Activated T-cell treated with anti-CD3 and anti-CD28 coated beads for 1 hour (primary cell): ENCODE data around the gene SART3.
"Not testable (repeated sequence)": the region's sequence is repeated elsewhere in the genome, so short reads cannot be mapped to it uniquely, and the experiment has no call there.

Source experiments
- DNase-seq: peaks from one replicate; pipeline ENCODE4 v3.0.0-alpha.2; 2020; ENCODE audit warnings: low read depth

Gene SART3

DNA sequence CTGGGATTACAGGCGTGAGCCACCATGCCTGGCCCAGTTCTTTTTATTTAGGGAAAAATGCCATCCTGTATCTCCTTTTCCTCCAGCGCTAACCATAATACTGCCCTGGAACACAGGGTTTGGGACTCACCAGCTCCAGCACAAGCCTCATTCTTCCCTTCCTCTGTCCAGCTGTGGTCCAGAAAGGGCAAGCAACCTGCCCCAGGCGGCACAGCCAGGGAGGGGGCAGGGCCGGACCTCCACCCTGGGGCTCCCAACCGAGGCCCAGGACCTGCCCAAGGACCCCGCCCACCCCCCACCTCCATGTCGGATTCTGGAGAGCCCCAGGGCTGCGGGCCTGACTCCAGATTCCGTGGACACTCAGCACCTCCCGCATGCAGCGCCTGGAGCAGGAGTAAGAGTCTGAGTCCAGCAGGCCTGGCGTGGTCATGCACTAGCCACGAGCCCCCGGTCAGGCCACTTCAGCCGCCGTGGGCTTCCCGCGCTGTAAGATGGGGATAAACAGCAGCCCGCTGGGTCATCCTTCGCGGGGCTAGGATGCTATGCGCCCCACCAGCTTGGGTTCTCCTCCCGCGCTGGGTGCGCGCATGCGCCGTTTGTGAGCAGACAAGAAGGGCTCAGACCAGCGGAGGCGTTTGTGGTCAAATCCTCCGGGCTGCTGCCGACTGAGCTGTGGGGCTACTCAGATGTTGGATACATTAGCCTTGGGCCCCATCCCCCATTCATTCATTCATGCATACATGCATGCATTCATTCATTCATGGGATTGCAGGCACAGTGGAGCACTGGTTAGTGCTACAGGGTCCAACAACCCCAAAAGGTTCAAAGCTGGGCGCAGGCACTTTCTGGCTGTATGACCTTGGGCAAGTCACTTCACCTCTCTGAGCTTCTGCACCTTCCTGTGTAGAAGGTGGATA lies 20.6 kb upstream of the SART3 start:
- DNase-seq: no peak

DNA sequence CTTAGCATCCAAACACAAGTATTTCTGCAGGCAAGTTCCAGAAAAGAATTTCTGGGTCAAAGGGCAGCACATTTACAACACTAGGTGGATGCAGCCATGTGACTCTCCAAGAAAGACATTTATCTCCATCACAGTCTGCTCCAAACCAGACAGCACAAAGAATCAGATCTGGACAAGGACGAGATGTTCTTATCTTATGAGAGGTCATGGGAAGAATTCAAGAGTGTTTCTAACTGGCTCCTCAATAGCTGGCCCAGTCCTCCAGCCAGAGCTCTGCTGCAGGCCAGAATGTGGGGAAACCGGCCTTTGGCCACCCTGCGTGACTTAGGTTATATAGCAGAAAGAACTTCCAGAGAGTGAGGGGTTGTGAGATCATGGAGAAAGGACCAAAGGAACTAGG lies 19.6 kb upstream of the SART3 start:
- no peak for DNase-seq

DNA sequence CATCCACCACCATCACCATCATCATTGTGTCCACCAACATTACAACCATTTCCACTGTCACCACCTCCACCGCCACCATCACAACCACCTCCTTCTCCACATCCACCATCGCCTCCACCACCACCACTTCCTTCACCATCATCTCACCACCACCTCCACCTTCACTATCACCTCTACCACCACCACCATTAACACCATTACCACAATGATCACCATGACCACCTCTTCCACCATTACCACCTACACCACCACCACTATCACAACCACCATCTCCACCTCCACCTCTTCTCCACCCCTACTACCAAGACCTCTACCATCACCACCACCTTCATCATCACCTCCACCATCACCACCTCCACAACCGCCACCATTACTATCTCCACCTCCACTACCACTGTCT lies 17.8 kb upstream of the SART3 start:
- no peak for DNase-seq

DNA sequence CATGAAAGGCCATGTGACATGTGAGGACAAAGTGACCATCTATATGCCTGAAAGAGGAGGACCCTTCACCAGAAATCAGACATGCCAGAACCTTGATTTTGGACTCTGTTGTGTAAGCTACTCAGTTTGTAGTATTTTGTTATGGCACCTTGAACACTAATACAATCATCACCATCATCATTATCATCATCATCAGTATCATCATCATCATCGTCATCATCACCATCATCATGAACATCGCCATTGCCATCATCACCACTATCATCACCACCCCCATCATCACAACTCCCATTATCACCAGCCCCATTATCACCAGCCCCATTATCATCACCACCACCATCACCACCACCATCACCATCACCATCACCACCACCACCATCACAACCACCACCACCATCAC lies 17.3 kb upstream of the SART3 start:
- DNase-seq: no peak

DNA sequence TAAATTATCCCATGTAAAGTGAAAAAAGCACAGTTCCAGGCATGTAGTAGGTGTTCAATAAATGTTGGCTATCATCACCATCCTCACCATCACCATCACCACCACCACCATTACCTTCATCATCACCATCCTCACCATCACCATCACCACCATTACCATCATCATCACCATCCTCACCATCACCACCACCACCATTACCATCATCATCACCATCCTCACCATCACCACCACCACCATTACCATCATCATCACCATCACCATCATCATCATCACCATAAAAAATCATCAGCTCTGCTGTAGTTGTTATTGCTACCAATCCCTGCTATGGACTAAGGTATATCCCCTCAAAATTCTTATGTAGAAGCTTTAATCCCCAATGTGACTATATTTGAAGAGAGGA lies 16.5 kb upstream of the SART3 start:
- DNase-seq: no peak

- no peak for DNase-seq
Observed at GRCh38 chr12:108576660-108577234, 15.8 kb upstream of the SART3 start.

DNA sequence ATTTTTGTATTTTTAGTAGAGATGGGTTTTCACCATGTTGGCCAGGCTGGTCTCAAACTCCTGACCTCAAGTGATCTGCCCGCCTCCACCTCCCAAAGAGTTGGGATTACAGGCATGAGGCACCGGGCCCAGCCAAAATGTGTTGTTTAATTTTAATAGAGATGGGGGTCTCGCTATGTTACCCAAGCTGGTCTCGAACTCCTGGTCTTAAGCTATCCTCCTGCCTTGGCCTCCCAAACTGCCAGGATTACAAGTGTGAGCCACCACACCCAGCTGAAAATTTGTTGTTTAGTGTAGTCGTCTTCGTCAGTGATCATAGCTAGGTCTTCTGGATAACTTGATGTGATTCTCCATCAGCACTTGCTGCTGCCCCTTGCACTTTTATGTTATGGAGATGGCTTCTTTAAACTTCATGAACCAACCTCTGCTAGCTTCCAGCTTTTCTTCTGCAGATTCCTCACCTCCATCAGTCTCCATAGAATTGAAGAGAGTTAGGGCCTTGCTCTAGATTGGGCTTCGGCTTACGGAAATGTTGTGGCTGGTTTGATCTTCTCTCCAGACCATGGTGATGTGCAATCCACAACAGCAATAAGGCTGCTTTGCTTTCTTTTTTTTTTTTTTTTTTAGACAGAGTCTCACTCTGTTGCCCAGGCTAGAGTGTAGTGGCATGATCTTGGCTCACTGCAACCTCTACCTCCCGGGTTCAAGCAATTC lies 14.4 kb upstream of the SART3 start:
- no peak for DNase-seq

DNA sequence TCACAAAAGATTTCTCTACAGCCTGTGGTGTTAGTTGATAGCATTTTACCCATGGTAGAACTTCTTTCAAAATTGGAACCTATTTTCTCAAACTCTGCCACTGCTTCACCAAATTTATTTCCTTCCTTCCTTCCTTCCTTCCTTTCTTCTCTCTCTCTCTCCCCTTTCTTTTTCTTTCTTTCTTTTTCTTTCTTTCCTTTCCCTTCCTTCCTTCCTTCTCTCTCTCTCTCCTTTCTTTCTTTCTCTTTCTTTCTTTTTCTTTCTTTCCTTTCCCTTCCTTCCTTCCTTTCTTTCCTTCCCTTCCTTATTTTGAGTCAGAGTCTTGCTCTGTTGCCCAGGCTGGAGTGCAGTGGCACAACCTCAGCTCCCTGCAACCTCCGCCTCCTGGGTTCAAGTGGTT lies 13.3 kb upstream of the SART3 start:
- not testable (repeated sequence) for DNase-seq

DNA sequence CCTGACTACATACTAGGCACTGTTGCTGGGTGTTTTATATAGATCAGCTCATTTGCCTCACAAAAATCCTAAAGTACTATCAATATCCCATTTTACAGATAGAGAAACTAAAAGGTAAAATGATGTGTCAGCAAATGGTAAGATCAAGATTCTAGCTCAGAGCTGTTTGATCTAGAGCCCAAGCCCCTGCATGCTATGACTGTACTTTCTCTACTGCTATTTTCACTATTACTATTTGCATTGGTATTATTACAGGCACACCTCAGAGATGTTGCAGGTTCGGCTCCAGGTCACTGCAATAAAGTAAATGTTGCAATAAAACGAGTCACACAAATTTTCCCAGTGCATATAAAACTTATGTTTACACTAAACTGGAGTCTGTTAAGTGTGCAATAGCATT lies 12.3 kb upstream of the SART3 start:
- DNase-seq: no peak

- no peak for DNase-seq
Observed at GRCh38 chr12:108572166-108572790, 11.3 kb upstream of the SART3 start.

DNA sequence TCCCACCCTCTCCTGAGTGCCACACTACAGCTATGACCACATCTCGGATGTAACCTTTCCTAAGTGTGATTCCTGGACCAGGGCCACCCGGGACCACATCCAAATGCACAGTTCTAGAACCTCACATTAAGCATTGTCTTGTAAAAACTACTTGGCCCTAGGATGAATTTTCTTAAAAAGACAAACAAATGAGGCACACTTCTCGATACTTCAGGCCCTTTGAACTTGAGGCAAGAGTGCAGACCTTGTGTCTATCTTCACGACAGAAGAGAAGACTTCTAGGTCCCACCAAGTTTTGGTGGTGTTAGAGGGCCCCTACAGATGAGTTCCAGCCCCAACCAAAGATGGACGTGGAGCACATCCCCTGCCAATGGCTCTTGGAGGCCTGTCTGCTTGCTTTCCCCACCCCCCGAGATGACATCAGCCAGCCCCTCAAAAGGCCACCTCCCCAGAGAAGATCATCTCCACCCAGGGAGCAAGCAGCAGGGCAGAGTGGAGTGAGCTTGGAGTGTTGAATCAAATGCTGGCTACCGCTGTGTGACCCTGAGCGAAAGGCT lies 10.7 kb upstream of the SART3 start:
- DNase-seq: no peak

DNA sequence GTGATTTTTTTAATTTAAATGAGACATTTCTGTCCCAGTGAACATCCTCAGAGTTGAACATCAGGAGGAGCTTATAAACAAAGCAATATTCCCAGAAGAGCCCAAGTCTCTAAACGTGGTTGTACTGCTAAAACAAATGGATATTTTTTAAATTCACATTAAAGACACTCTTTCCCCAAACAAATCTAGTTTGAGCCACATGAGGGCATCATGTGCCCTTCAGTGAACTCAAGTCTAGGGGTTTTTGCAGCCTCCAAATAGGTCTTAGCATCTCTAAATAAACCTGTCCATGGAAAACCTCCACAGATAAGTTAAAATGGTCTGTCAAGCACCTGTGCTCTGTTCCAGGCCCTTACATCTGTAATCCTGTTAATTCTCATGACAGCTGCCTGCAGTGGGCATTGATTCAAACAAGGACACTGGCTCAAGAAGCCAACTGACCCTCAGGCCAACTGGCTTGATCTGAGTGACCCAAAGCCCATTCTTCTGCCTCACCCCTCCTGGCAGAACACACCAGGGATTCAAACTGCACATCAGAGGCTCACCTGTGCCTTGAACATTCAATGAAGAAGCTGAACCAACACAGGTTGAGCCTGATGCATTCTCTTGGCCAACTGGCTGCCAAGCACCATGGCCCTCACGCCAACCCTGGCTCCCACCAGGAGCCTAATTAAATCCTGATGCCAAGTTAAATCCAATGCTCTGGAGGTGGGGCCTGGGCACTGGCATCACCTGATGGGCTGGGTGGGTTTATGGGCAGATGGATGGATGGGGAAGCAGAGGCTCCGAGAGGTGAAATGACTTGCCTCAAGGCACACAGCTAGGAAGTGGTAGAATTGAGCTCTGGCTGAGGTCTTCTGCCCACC lies 10.0 kb upstream of the SART3 start:
- DNase-seq: no peak

DNA sequence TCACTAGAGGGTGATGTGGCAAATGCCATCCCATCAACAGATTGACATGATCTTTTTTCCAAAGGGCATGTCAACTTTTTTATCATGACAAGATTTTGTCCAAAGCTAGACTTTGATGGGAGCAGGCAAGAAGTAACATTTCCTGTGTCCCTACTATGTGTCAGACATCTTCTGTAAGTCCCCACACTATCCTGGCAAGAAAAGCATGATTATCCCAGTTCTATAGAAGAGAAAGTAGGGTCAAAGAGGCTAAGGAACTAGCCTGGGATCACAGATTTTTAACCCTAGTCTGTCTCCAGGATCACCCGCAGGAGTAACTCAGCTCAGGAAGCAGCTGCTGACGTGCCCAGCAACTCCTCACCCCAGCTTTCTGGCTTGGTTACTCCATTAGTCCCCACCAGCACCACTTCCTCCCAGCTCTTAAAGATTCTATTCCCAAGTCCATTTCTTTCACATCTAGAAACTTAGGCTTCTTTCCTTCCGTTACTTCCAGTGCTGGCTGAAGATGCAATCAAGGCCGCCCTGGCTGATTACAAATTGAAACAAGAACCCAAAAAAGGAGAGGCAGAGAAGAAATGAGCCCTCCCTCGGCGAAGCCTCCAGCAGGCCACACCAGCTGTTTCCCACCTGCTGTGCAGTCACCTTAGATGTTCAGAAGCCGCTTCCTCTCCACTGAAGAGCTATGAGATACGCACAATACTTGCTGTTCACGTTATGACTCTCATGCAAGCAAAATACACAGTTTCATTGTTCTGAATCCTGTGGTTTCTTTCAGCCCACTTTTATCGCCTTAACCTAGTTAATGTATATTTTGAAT lies 7.6 kb upstream of the SART3 start:
- peak; percentile 38 for DNase-seq

GRCh38 chr12:108567406-108568337 lies 6.7 kb upstream of the SART3 start:
- no peak for DNase-seq

- DNase-seq: no peak
Observed at GRCh38 chr12:108566452-108566851, 5.5 kb upstream of the SART3 start.

DNA sequence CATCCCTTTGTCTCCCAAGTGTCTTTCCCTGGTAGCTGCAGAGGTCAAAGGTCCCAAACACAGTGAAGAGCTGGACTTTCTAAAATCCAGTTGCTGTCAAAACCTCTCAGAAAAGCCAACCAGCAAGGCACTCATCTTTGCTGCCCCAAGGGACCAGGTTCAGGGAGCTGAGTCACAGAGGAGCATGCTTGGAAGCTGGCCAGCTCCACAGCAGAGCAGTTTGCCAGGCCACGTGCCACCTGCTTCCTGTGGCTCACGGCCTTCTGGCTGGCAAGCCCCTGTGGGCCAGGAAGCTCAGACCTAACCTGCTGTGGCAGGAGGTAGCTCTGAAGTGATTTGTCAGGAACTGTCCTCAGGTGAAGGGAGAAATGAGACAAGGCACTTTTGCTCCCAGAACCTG lies 5.0 kb upstream of the SART3 start:
- peak; percentile 44 for DNase-seq

- no peak for DNase-seq
Observed at GRCh38 chr12:108565146-108565545, 4.2 kb upstream of the SART3 start.

- no peak for DNase-seq
Observed at GRCh38 chr12:108564724-108565123, 3.8 kb upstream of the SART3 start.

- DNase-seq: no peak
Observed at GRCh38 chr12:108563804-108564151, 2.8 kb upstream of the SART3 start.
